GM18499 (cell line): ENCODE measurements around the gene ZBTB20.
A peak's percentile ranks its signal among the peaks of the same experiment; 100 is the strongest.

ENCODE experiments used
- ATAC-seq: cut with Tn5 transposase; IDR thresholded peaks from one replicate; pipeline ENCODE4 v1.9.1; 2021; ENCODE audit warnings: moderate number of reproducible peaks; ENCODE audit not compliant: insufficient read depth, unreplicated experiment

Gene ZBTB20

DNA sequence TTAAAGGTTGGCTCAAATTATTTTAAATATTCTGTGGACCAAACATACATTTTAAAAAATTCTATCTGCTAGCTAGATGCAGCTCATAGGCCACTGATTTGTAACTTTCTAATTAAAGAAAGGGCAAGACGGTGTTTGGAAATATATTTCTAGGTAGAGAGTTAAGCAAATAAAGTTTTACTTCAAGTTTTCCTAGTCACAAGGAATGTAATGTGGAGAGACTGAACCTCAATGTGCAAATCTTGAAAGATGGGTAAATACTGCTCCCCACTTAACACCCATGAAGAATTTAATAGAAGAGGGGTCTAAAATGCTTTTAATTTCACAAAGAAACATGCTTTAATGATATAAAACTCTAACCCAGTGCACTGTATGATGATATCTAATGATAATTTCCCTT is 678.0 kb downstream of the ZBTB20 start:
- ATAC-seq, result no peak

DNA sequence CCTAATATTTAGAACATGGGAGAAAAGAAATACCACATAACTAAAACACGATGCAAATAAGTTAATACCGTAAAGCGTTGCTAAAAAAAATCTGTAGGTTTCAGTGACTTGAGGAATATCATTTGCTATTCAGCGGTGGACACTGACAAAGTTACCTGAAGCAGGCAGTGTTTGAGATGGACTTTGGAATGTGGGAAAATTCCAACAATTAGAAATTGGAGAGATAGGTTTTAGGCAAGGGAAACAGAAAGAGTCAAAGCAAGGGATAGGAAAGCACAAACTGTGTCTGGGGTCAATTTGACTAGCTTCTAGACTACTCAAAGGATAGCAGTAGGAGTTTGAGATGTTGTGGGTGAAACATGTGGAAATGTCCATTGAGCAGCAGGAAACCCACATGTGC is 680.3 kb downstream of the ZBTB20 start:
- ATAC-seq, result no peak

DNA sequence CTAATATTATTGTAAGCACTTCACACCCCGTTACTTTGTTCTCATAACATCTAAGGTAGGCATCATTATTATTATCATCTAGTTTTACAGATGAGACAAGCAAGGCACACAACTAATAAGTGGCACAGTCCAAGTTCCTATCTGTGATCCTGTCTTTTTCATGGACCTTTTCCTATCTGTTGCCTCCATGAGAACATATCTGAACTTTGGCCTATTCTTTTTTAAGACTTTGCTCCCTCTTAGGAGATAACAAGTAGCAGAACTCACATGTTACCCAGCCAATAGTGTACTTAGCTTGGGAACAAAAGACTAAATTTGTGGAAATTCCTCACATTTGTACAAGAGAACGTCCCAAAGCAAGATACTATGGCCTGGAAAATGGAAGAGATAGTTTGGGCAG is 680.8 kb downstream of the ZBTB20 start:
- ATAC-seq, result no peak

GRCh38 chr3:114464548-114464947 is 682.5 kb downstream of the ZBTB20 start:
- peak; percentile 84 for ATAC-seq

- no peak for ATAC-seq
Measured at GRCh38 chr3:114462750-114463149, 684.3 kb downstream of the ZBTB20 start.

DNA sequence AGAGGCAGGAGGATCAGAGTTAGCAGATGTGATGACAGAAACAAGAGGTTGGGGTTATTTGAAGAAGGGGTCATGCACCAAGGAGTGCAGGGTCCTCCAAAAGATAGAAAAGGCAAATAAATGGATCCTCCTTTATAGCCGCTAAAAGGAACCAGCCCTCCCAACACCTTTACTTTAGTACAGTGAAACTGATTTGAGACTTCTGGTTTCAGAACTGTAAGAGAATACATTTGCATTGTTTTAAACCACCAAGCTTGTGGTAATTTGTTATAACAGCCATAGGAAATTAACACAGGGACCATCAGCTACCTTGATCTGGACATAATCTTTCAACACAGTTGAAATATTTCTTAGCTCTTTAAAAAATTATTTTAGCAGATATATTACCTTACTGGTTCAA is 686.6 kb downstream of the ZBTB20 start:
- ATAC-seq, result peak; percentile 33

GRCh38 chr3:114456742-114457141 is 690.3 kb downstream of the ZBTB20 start:
- ATAC-seq, result peak; percentile 83

DNA sequence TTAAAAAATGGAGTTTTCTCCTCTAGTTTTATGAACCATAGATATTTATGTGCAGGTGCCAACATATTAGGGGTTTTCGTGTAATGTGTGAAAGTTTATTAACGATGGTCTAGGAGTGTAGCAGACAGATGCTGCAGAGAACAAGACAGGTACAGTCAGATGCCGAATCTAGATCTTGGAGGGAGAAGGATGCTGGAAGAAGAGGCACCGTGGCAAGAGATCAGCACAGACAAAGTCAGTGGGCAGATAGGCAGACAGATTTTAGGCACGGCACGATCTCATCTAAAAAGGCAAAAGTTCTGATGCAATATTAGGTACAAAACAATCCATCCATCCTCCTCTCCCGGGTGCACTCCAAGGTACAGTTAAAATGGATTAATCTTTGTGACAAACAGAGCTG is 691.7 kb downstream of the ZBTB20 start:
- ATAC-seq, result no peak

DNA sequence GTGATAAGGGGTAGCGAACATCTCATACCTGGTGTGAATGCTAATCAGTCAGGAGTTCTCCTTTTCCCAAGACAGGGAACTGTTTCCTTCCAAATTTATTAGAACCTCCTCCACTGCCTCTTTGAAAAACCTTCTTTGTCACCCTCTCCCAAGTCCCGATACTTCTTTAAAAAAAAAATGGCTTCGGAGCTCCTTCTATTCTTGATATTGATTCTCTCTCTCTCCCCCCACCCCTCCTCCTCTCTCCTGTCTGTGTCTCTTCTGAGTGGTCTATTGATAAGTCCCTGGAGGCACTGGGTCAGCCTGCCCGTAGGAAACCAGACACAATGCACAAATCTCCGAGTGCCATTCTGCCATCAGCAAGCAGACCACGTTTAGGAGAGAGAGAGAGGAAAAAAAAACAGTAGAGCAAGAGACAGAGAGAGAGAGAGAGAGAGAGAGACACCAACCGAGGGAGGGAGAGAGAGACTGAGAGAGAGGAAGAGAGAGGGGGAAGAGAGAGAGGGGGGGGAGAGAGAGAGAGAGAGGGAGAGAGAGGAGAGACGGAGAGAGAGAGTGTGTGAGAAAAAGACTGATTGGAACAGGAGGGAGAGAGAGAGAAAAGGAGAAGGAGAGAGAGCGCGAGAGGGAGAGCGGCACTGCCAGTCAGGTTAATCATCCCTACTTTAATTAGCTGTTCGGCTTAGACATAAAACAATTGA is 692.4 kb downstream of the ZBTB20 start:
- no peak for ATAC-seq

- no peak for ATAC-seq
Measured at GRCh38 chr3:114453361-114453780, 693.7 kb downstream of the ZBTB20 start.

GRCh38 chr3:114452937-114453336 is 694.2 kb downstream of the ZBTB20 start:
- no peak for ATAC-seq

DNA sequence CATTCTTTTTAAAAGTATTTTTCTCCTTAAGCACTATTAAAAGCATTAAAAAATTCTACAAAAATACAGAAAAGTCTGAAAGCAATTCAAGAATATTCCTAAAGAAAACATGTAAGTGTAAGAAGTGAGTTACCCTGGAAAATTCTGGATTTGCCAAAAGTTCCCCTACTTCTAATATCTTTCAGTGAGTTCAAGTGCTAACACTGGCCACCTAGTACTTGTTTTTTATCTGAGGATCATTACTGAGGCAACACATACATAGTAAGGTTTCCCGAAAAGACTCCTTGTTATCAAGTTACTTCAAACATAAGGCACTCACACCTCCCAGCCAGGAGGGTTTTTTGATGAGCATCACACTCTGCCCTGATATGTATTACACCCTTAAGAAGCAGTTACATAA is 694.8 kb downstream of the ZBTB20 start:
- no peak for ATAC-seq

GRCh38 chr3:114451561-114452018 is 695.5 kb downstream of the ZBTB20 start:
- ATAC-seq, result no peak

GRCh38 chr3:114451051-114451451 is 696.0 kb downstream of the ZBTB20 start:
- no peak for ATAC-seq

- ATAC-seq, result no peak
Measured at GRCh38 chr3:114450008-114450596, 697.0 kb downstream of the ZBTB20 start.

- ATAC-seq, result no peak
Measured at GRCh38 chr3:114449271-114450007, 697.6 kb downstream of the ZBTB20 start.

- no peak for ATAC-seq
Measured at GRCh38 chr3:114447950-114448479, 699.1 kb downstream of the ZBTB20 start.

DNA sequence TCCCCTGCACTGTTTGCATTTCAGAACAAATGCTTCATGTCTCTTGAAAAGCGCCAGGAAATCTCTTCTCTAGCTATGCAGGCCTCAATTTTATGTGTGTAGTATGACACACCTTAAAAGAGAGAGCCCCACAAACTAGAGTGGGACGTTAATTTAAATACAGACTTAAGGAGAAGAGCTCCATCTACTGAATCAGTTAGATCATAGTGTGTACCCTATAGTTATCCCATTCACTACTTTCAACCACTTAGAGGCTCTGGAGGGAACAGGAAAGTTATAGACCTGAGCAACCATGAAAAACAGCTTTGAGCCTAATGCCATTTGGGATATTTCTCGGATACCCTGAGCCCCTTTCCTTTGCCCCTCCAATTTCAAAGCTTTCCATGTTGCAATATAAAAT is 699.5 kb downstream of the ZBTB20 start:
- ATAC-seq, result no peak

DNA sequence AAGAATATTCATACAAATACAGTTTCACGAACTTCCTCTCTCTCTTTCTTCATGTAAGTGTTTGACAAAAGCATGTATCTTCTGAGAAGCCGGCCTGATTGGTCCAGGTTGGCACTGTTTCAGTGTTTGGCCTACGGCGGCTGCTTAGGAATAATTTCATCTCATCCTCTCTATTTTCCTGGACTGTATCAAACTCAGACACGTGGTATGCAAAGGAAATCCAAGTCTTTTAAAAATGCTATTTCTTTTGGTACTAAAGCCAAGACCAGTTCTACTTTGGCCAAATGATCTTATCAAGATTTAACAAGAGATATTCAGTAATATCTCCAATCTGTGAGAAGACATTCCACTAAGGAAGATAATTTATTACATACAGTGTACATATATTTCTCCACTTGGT is 700.5 kb downstream of the ZBTB20 start:
- no peak for ATAC-seq

- no peak for ATAC-seq
Measured at GRCh38 chr3:114445233-114445632, 701.9 kb downstream of the ZBTB20 start.

GRCh38 chr3:114444216-114444615 is 702.9 kb downstream of the ZBTB20 start:
- no peak for ATAC-seq
